Liver (tissue), 9 donors: ENCODE results near the gene KCNIP4. TPM values are rescaled to one million over a fixed set of nuclear protein-coding genes. Genes with fewer than 3 reads are reported as not detected.

Experiments used
- DNase-seq: peaks from one replicate; pipeline ENCODE4 v3.0.0-alpha.2; 2017; ENCODE audit warnings: low spot score
- H3K27ac ChIP-seq, 2 donors: one replicate each; pipeline ENCODE4 v1.7.0; 2013; ENCODE audit warnings: inconsistent platforms in 2 of 2, low read length in 2 of 2, control low read depth in 1 of 2, low read depth in 1 of 2, mild to moderate bottlenecking in 1 of 2
- H3K27me3 ChIP-seq, 4 donors: one replicate each; pipeline versions ENCODE4 v1.6.1 to v1.7.0; 2013; ENCODE audit warnings: low read length in 3 of 4, inconsistent platforms in 1 of 4, mild to moderate bottlenecking in 1 of 4, moderate library complexity in 1 of 4; ENCODE audit not compliant: control insufficient read depth in 4 of 4, insufficient read depth in 4 of 4
- H3K36me3 ChIP-seq, 4 donors: one replicate each; pipeline versions ENCODE4 v1.6.1 to v1.7.0; 2013; ENCODE audit warnings: low read length in 3 of 4, mild to moderate bottlenecking in 3 of 4, low read depth in 1 of 4, moderate library complexity in 1 of 4; ENCODE audit not compliant: control insufficient read depth in 4 of 4, insufficient read depth in 3 of 4
- H3K4me1 ChIP-seq, 4 donors: one replicate each; pipeline versions ENCODE4 v1.6.1 to v1.7.0; 2013; ENCODE audit warnings: low read length in 3 of 4, mild to moderate bottlenecking in 3 of 4, moderate library complexity in 1 of 4; ENCODE audit not compliant: control insufficient read depth in 4 of 4, insufficient read depth in 4 of 4
- H3K4me3 ChIP-seq, 3 donors: one replicate each; pipeline versions ENCODE4 v1.6.1 to v1.7.0; 2013; ENCODE audit warnings: low read length in 3 of 3, control low read depth in 1 of 3, low read depth in 1 of 3, mild to moderate bottlenecking in 1 of 3
- H3K9ac ChIP-seq, 2 donors: one replicate each; pipeline ENCODE4 v1.7.0; 2013; ENCODE audit warnings: low read length in 2 of 2, mild to moderate bottlenecking in 2 of 2, moderate library complexity in 2 of 2, control low read depth in 1 of 2, low read depth in 1 of 2
- H3K9me3 ChIP-seq, 4 donors: one replicate each; pipeline versions ENCODE4 v1.6.1 to v1.7.0; 2013; ENCODE audit warnings: low read length in 3 of 4; ENCODE audit not compliant: control insufficient read depth in 4 of 4
- ATF3 ChIP-seq: IDR thresholded peaks from 2 replicates; pipeline ENCODE4 v1.6.1; 2016; ENCODE audit warnings: antibody characterized with exemption
- CTCF ChIP-seq: fragments of 150-350 bp; IDR thresholded peaks from 2 replicates; pipeline ENCODE4 v1.5.1; 2017; ENCODE audit warnings: improper control_type of control experiment, low read depth, low read length; ENCODE audit not compliant: missing input control
- EGR1 ChIP-seq, 2 donors: IDR thresholded peaks; 2 replicates each; pipeline ENCODE4 v1.6.1; 2016 to 2018; ENCODE audit warnings: antibody characterized with exemption in 2 of 2, low read depth in 2 of 2
- FOXA1 ChIP-seq: IDR thresholded peaks from 2 replicates; pipeline ENCODE4 v1.6.1; 2016; ENCODE audit warnings: antibody characterized with exemption
- FOXA2 ChIP-seq: IDR thresholded peaks from 2 replicates; pipeline ENCODE4 v1.6.1; 2016; ENCODE audit warnings: antibody characterized with exemption
- GABPA ChIP-seq, 2 donors: IDR thresholded peaks in 1 of 2; conservative IDR thresholded peaks in 1 of 2; 2 replicates each; pipeline ENCODE4 v1.6.1; 2016; ENCODE audit warnings: antibody characterized with exemption in 2 of 2, mild to moderate bottlenecking in 1 of 2, moderate library complexity in 1 of 2
- HNF4A ChIP-seq, 2 donors: conservative IDR thresholded peaks; 2 replicates each; pipeline ENCODE4 v1.6.1; 2016; ENCODE audit warnings: antibody characterized with exemption in 2 of 2, mild to moderate bottlenecking in 2 of 2
- HNF4G ChIP-seq: IDR thresholded peaks from 2 replicates; pipeline ENCODE4 v1.6.1; 2016; ENCODE audit warnings: antibody characterized with exemption
- JUND ChIP-seq, 2 donors: IDR thresholded peaks; 2 replicates each; pipeline ENCODE4 v1.6.1; 2016; ENCODE audit warnings: antibody characterized with exemption in 2 of 2
- MAX ChIP-seq: IDR thresholded peaks from 2 replicates; pipeline ENCODE4 v1.6.1; 2016; ENCODE audit warnings: antibody characterized with exemption
- NR2F2 ChIP-seq: IDR thresholded peaks from 2 replicates; pipeline ENCODE4 v1.6.1; 2016; ENCODE audit warnings: antibody characterized with exemption
- RAD21 ChIP-seq, 2 donors: IDR thresholded peaks; 2 replicates each; pipeline ENCODE4 v1.6.1; 2016; ENCODE audit warnings: antibody characterized with exemption in 2 of 2, mild to moderate bottlenecking in 2 of 2
- REST ChIP-seq: IDR thresholded peaks from 2 replicates; pipeline ENCODE4 v1.6.1; 2016; ENCODE audit warnings: antibody characterized with exemption, mild to moderate bottlenecking
- RXRA ChIP-seq, 2 donors: IDR thresholded peaks; 2 replicates each; pipeline ENCODE4 v1.6.1; 2017 to 2018; ENCODE audit warnings: antibody characterized with exemption in 2 of 2, mild to moderate bottlenecking in 1 of 2
- SP1 ChIP-seq: IDR thresholded peaks from 2 replicates; pipeline ENCODE4 v1.6.1; 2018; ENCODE audit warnings: antibody characterized with exemption, mild to moderate bottlenecking
- TAF1 ChIP-seq: conservative IDR thresholded peaks from 2 replicates; pipeline ENCODE4 v1.6.1; 2016; ENCODE audit warnings: antibody characterized with exemption, mild to moderate bottlenecking
- YY1 ChIP-seq: IDR thresholded peaks from 2 replicates; pipeline ENCODE4 v1.6.1; 2016; ENCODE audit warnings: antibody characterized with exemption, mild to moderate bottlenecking
- ZBTB33 ChIP-seq: IDR thresholded peaks from 2 replicates; pipeline ENCODE4 v1.6.1; 2016; ENCODE audit warnings: antibody characterized with exemption
- WGBS: extraction: QIAGEN DNeasy Blood & Tissue Kit; methylation state at CpG from one replicate; pipeline ENCODE4 v1.1.7; 2013; 5-methylcytosine and 5-hydroxymethylcytosine counted together
- polyA plus RNA-seq, 2 donors: library from polyadenylated mRNA; stranded (reverse) in 1 of 2; unstranded in 1 of 2; fragments of 200-250 nt in 1 of 2; fragments of >200 nt in 1 of 2; fragmentation: Nextera tagmentation in 1 of 2; extraction: Ambion mirVana in 1 of 2; gene quantifications; one replicate each; pipeline versions ENCODE4 v1.2.1 to v1.2.3, GENCODE V29; 2013 to 2015
- total RNA-seq, 2 donors: library from RNA; depleted of rRNA; stranded (reverse); fragments of >200 nt; gene quantifications; one replicate each; pipeline ENCODE4 v1.2.3, GENCODE V29; 2014
- donor health status: healthy.
- donor health status: healthy.
- donor health status: healthy.
- donor health status: healthy.
- donor health status: healthy.

KCNIP4 gene
- total and polyA plus RNA-seq, 4 donors, result 0.08 to 0.14 TPM; not detected in 2

GRCh38 chr4:21271439-21272052 is 677.0 kb downstream of the KCNIP4 start:
- 61% methylated on average over 4 of the region's 4 CpGs for WGBS
- Histone ChIP-seq H3K4me3 (no peak overlapping the region), H3K9me3 (no peaks in the 10 kb centered on the region), H3K9ac (no peak overlapping the region), H3K27me3 (no peaks in the 10 kb centered on the region), H3K27ac (no peak overlapping the region), H3K36me3 (no peaks in the 10 kb centered on the region), H3K4me1 (no peaks in the 10 kb centered on the region)
- no peak for DNase-seq
- no peak for TF ChIP-seq ZBTB33
- no peak for TF ChIP-seq EGR1 (IDR thresholded peaks at IDR 0.05; ENCODE audit: low read depth in 2 of 2)
- no peak for TF ChIP-seq RAD21 (IDR thresholded peaks at IDR 0.05)
- TF ChIP-seq GABPA (IDR thresholded peaks at IDR 0.05 in 1 of 2, conservative IDR thresholded peaks at IDR 0.05 in 1 of 2), result no peak
- no peak for TF ChIP-seq REST
- no peak for TF ChIP-seq ATF3
- TF ChIP-seq FOXA2, result no peak
- no peak for TF ChIP-seq CTCF
- TF ChIP-seq NR2F2, result no peak
- no peak for TF ChIP-seq HNF4A (conservative IDR thresholded peaks at IDR 0.05)
- no peak for TF ChIP-seq RXRA (IDR thresholded peaks at IDR 0.05)
- TF ChIP-seq JUND (IDR thresholded peaks at IDR 0.05), result no peak
- TF ChIP-seq TAF1, result no peak
- TF ChIP-seq MAX, result no peak
- TF ChIP-seq FOXA1, result no peak
- TF ChIP-seq HNF4G, result no peak

- no peak overlapping the region for H3K4me3 ChIP-seq
- WGBS, result 82% methylated on average over 4 of the region's 4 CpGs
- TF ChIP-seq REST (no peak), SP1 (no peak), MAX (no peak), HNF4A (conservative IDR thresholded peaks at IDR 0.05) (no peak), YY1 (no peak), TAF1 (no peak), CTCF (no peak), FOXA2 (no peak), NR2F2 (no peak), FOXA1 (no peak)
Measured at GRCh38 chr4:21248331-21248730, 700.2 kb downstream of the KCNIP4 start.

More at GRCh38 chr4:21248331-21248730, 700.2 kb downstream of the KCNIP4 start:
- no peaks in the 10 kb centered on the region for H3K27me3 ChIP-seq
- H3K4me1 ChIP-seq, result no peaks in the 10 kb centered on the region
- no peaks in the 10 kb centered on the region for H3K36me3 ChIP-seq
- no peak overlapping the region for H3K27ac ChIP-seq
- DNase-seq, result no peak
- no peaks in the 10 kb centered on the region for H3K9me3 ChIP-seq
- no peak overlapping the region for H3K9ac ChIP-seq
